Measurements from ENCODE around the gene SLC16A12. TPM values are rescaled to one million over a fixed set of nuclear protein-coding genes. Genes with fewer than 3 reads are reported as not detected.
"Not testable (repeated sequence)": the region's sequence is repeated elsewhere in the genome, so short reads cannot be mapped to it uniquely, and the experiment has no call there.

Gene SLC16A12
- total and polyA plus RNA-seq, 4 donors, result 0.21 to 6.7 (median 0.54) TPM

GRCh38 chr10:89407792-89408191 lies 127.6 kb downstream of the SLC16A12 start:
- DNase-seq; H3K4me1 ChIP-seq (ENCODE audit: control insufficient read depth in 1 of 2, insufficient read depth in 2 of 2, low read length in 2 of 2); H3K9me3 ChIP-seq (ENCODE audit: control insufficient read depth, low read length); H3K36me3 ChIP-seq (ENCODE audit: control insufficient read depth in 1 of 2, insufficient read depth in 2 of 2, low read length in 1 of 2); H3K27me3 ChIP-seq (ENCODE audit: control insufficient read depth in 1 of 2, insufficient read depth in 2 of 2, low read length in 1 of 2); H3K27ac ChIP-seq (ENCODE audit: low read depth in 1 of 2, low read length in 2 of 2); intact Hi-C loops (cut with DNase I); H3K4me3 ChIP-seq (ENCODE audit: low read length in 2 of 2); ATAC-seq (ENCODE audit: low FRiP score): not testable (repeated sequence)
- 97 to 98% methylated on average over 3 of the region's 3 CpGs for WGBS, 2 donors

DNA sequence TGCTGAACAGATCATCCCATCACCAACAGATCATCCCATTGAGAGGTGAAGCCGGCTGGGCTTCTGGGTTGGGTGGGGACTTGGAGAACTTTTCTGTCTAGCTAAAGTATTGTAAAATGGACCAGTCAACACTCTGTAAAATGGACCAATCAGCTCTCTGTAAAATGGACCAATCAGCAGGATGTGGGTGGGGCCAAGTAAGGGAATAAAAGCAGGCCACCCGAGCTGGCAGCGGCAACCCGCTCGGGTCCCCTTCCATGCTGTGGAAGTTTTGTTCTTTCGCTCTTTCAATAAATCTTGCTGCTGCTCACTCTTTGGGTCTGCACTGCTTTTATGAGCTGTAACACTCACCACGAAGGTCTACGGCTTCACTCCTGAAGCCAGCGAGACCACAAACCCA lies 129.2 kb downstream of the SLC16A12 start:
- not testable (repeated sequence) for ATAC-seq (ENCODE audit: low FRiP score); H3K27me3 ChIP-seq (ENCODE audit: control insufficient read depth in 1 of 2, insufficient read depth in 2 of 2, low read length in 1 of 2)
- WGBS, 2 donors, result 97 to 98% methylated on average over 9 of the region's 9 CpGs

DNA sequence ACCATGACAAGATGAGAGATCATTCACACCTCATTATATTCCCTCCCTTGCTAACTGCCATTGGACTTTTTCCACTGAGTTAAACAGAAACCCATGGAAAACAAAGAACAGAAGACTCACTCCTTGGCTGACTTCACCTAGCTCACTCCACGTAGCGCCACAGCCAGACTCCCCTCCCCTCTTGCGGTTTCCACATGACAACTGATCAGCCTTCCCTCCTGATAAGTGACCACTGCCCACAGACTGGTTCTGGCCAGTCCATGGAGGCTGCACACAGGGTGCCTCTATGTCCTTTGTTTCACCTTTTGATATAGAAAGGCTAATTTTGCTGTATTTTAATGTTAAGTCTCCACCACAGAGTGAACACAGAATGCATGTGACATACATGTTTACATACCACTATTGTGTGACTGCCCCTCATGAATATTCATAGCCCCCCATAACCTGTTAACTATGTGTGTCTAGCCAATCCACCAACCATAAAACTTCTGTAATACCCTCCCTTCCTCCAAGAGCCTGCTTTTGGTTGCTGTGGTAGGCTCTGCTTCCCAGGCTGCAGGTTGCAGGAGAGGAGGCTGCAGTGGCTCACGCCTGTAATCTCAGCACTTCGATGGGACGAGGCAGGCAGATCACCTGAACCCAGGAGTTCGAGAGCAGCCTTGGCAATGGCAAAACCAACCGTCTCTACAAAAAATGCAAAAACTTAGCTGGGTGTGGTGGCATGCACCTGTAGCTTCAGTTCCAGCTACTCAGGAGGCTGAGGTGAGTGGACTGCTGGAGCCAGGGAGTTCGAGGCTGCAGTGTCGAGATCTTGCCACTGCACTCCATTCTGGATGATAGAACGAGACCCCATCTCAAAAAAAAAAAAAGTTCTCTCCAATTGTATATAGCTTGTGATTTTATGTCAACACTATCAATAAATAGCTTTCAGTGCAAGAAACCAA lies 131.0 kb downstream of the SLC16A12 start:
- H3K4me1 ChIP-seq (ENCODE audit: control insufficient read depth in 1 of 2, insufficient read depth in 2 of 2, low read length in 2 of 2), result no peaks in the 10 kb centered on the region
- H3K9me3 ChIP-seq (ENCODE audit: control insufficient read depth, low read length), result peaks cover 2% of the 10 kb centered on the region
- DNase-seq, result no peak
- H3K27me3 ChIP-seq (ENCODE audit: control insufficient read depth in 1 of 2, insufficient read depth in 2 of 2, low read length in 1 of 2), result no peaks in the 10 kb centered on the region
- ATAC-seq (ENCODE audit: low FRiP score), result no peak
- 93% methylated on average over 11 of the region's 11 CpGs for WGBS, 2 donors
- no peak overlapping the region for H3K27ac ChIP-seq (ENCODE audit: low read depth in 1 of 2, low read length in 2 of 2)
- intact Hi-C loops (cut with DNase I), result no loop called here
- no peak overlapping the region for H3K4me3 ChIP-seq (ENCODE audit: low read length in 2 of 2)
- H3K36me3 ChIP-seq (ENCODE audit: control insufficient read depth in 1 of 2, insufficient read depth in 2 of 2, low read length in 1 of 2), result peaks cover 0 to 2% of the 10 kb centered on the region in 2 donors

More for the DNA sequence above, 129.2 kb downstream of the SLC16A12 start:
- DNase-seq; H3K4me1 ChIP-seq (ENCODE audit: control insufficient read depth in 1 of 2, insufficient read depth in 2 of 2, low read length in 2 of 2); intact Hi-C loops (cut with DNase I); H3K27ac ChIP-seq (ENCODE audit: low read depth in 1 of 2, low read length in 2 of 2); H3K9me3 ChIP-seq (ENCODE audit: control insufficient read depth, low read length); H3K4me3 ChIP-seq (ENCODE audit: low read length in 2 of 2); H3K36me3 ChIP-seq (ENCODE audit: control insufficient read depth in 1 of 2, insufficient read depth in 2 of 2, low read length in 1 of 2): not testable (repeated sequence)

DNA sequence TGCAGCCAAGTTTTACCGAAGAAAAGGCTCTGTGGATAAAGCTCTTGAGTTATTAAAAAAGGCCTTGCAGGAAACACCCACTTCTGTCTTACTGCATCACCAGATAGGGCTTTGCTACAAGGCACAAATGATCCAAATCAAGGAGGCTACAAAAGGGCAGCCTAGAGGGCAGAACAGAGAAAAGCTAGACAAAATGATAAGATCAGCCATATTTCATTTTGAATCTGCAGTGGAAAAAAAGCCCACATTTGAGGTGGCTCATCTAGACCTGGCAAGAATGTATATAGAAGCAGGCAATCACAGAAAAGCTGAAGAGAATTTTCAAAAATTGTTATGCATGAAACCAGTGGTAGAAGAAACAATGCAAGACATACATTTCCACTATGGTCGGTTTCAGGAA lies 132.4 kb downstream of the SLC16A12 start:
- Histone ChIP-seq H3K4me1 (ENCODE audit: control insufficient read depth in 1 of 2, insufficient read depth in 2 of 2, low read length in 2 of 2) (no peaks in the 10 kb centered on the region), H3K4me3 (ENCODE audit: low read length in 2 of 2) (no peak overlapping the region), H3K36me3 (ENCODE audit: control insufficient read depth in 1 of 2, insufficient read depth in 2 of 2, low read length in 1 of 2) (peaks cover 0 to 2% of the 10 kb centered on the region in 2 donors), H3K9me3 (ENCODE audit: control insufficient read depth, low read length) (peaks cover 2% of the 10 kb centered on the region), H3K27me3 (ENCODE audit: control insufficient read depth in 1 of 2, insufficient read depth in 2 of 2, low read length in 1 of 2) (no peaks in the 10 kb centered on the region), H3K27ac (ENCODE audit: low read depth in 1 of 2, low read length in 2 of 2) (no peak overlapping the region)
- intact Hi-C loops (cut with DNase I), result no loop called here
- WGBS, 2 donors, result 93 to 100% methylated on average over 2 of the region's 2 CpGs
- DNase-seq, result no peak
- no peak for ATAC-seq (ENCODE audit: low FRiP score)

DNA sequence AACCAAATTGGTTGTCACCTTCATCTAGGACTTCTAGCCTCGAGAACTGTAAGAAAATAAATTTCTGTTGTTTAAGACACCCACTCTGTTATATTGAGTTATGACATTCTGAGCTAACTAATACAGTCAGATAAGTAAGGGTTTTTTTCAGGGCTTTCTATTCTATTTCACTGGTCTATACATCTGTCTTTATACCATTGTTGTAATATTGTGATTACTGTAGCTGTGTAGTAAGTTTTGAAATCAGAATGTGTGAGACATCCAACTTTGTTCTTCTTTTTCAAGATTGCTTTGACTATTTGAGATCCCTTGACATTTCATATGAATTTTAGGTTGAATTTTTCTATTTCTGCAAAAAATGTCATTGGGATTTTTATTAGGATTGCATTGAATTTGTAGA lies 135.4 kb downstream of the SLC16A12 start:
- WGBS, 2 donors, result 87 to 93% methylated on average over 1 of the region's 1 CpG
- Histone ChIP-seq H3K9me3 (ENCODE audit: control insufficient read depth, low read length) (no peaks in the 10 kb centered on the region), H3K4me3 (ENCODE audit: low read length in 2 of 2) (no peak overlapping the region), H3K27ac (ENCODE audit: low read depth in 1 of 2, low read length in 2 of 2) (no peak overlapping the region), H3K36me3 (ENCODE audit: control insufficient read depth in 1 of 2, insufficient read depth in 2 of 2, low read length in 1 of 2) (no peaks in the 10 kb centered on the region), H3K4me1 (ENCODE audit: control insufficient read depth in 1 of 2, insufficient read depth in 2 of 2, low read length in 2 of 2) (no peaks in the 10 kb centered on the region), H3K27me3 (ENCODE audit: control insufficient read depth in 1 of 2, insufficient read depth in 2 of 2, low read length in 1 of 2) (no peaks in the 10 kb centered on the region)
- intact Hi-C loops (cut with DNase I), result no loop called here
- no peak for ATAC-seq (ENCODE audit: low FRiP score)
- no peak for DNase-seq

DNA sequence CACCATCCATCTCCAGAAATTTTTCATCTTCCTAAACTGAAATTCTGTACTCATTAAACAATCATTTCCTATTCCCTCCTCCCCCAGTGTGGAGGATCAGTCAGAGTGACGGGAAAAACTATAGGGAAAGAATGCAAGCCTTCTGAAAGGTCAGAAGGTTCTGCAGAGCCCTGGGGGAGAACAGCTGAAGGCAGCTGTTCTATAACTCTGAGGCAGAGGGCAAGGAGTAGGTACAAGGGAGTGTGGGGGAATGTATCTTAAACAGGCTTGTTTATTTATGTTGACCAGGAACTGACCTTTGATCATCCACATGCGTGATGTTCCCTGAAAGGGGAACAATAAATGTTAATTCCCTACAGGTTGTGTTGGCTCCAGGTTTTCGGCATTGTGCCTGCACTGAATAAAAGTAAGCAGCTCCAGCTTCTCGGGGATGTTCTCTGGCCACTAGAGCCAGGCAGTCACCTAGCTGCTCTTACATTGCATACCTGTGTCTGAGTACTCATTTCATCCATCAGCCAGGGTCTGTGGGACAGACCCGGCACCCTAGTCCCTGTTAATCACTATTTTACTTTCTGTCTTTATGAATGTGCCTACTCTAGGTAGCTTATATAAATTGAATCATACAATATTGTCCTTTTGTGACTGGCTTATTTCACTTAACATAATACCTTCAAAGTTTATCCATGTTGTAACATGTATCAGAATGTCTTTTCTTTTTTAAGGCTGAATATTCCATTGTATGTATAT lies 137.2 kb downstream of the SLC16A12 start:
- no peak overlapping the region for H3K27ac ChIP-seq (ENCODE audit: low read depth in 1 of 2, low read length in 2 of 2)
- no peaks in the 10 kb centered on the region for H3K36me3 ChIP-seq (ENCODE audit: control insufficient read depth in 1 of 2, insufficient read depth in 2 of 2, low read length in 1 of 2)
- intact Hi-C loops (cut with DNase I), result no loop called here
- no peak for ATAC-seq (ENCODE audit: low FRiP score)
- DNase-seq, result no peak
- 94 to 95% methylated on average over 5 of the region's 5 CpGs for WGBS, 2 donors
- H3K9me3 ChIP-seq (ENCODE audit: control insufficient read depth, low read length), result no peaks in the 10 kb centered on the region
- no peaks in the 10 kb centered on the region for H3K27me3 ChIP-seq (ENCODE audit: control insufficient read depth in 1 of 2, insufficient read depth in 2 of 2, low read length in 1 of 2)
- no peak overlapping the region for H3K4me3 ChIP-seq (ENCODE audit: low read length in 2 of 2)
- peaks cover 1 to 3% of the 10 kb centered on the region in 2 donors for H3K4me1 ChIP-seq (ENCODE audit: control insufficient read depth in 1 of 2, insufficient read depth in 2 of 2, low read length in 2 of 2)

- H3K36me3 ChIP-seq (ENCODE audit: control insufficient read depth in 1 of 2, insufficient read depth in 2 of 2, low read length in 1 of 2), result no peaks in the 10 kb centered on the region
- DNase-seq (no peak), ATAC-seq (ENCODE audit: low FRiP score) (no peak)
- 96 to 97% methylated on average over 2 of the region's 2 CpGs for WGBS, 2 donors
- no peaks in the 10 kb centered on the region for H3K27me3 ChIP-seq (ENCODE audit: control insufficient read depth in 1 of 2, insufficient read depth in 2 of 2, low read length in 1 of 2)
- no peak overlapping the region for H3K27ac ChIP-seq (ENCODE audit: low read depth in 1 of 2, low read length in 2 of 2)
- H3K4me3 ChIP-seq (ENCODE audit: low read length in 2 of 2), result no peak overlapping the region
- H3K4me1 ChIP-seq (ENCODE audit: control insufficient read depth in 1 of 2, insufficient read depth in 2 of 2, low read length in 2 of 2), result peaks cover 1 to 3% of the 10 kb centered on the region in 2 donors
- intact Hi-C loops (cut with DNase I), result no loop called here
- no peaks in the 10 kb centered on the region for H3K9me3 ChIP-seq (ENCODE audit: control insufficient read depth, low read length)
Observed at GRCh38 chr10:89395141-89395540, 140.3 kb downstream of the SLC16A12 start.

DNA sequence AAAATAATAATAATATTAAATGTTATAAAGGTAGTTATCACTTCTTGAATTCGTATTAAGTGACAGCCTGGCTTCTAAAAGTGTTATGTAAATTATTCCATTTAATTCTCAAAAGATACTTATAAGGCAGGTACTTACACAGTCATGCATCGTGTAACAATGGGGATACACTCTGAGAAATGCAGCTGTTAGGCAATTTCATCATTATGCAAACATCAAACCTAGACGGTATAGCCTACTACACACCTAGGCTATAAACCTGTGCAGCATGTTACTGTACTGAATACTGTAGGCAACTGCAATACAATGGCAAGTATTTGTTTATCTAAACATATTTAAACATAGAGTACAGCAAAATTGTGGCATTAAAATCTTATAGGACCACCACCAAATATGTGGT lies 141.5 kb downstream of the SLC16A12 start:
- Histone ChIP-seq H3K9me3 (ENCODE audit: control insufficient read depth, low read length) (no peaks in the 10 kb centered on the region), H3K4me1 (ENCODE audit: control insufficient read depth in 1 of 2, insufficient read depth in 2 of 2, low read length in 2 of 2) (peaks cover 1 to 3% of the 10 kb centered on the region in 2 donors), H3K27ac (ENCODE audit: low read depth in 1 of 2, low read length in 2 of 2) (no peak overlapping the region), H3K27me3 (ENCODE audit: control insufficient read depth in 1 of 2, insufficient read depth in 2 of 2, low read length in 1 of 2) (no peaks in the 10 kb centered on the region), H3K36me3 (ENCODE audit: control insufficient read depth in 1 of 2, insufficient read depth in 2 of 2, low read length in 1 of 2) (no peaks in the 10 kb centered on the region), H3K4me3 (ENCODE audit: low read length in 2 of 2) (no peak overlapping the region)
- intact Hi-C loops (cut with DNase I), result no loop called here
- WGBS, 2 donors, result 58% methylated on average over 3 of the region's 3 CpGs
- no peak for ATAC-seq (ENCODE audit: low FRiP score)
- DNase-seq, result no peak
